ENCODE measurements around the gene PLXNA2.
A peak's percentile ranks its signal among the peaks of the same experiment; 100 is the strongest.

Gene PLXNA2

DNA sequence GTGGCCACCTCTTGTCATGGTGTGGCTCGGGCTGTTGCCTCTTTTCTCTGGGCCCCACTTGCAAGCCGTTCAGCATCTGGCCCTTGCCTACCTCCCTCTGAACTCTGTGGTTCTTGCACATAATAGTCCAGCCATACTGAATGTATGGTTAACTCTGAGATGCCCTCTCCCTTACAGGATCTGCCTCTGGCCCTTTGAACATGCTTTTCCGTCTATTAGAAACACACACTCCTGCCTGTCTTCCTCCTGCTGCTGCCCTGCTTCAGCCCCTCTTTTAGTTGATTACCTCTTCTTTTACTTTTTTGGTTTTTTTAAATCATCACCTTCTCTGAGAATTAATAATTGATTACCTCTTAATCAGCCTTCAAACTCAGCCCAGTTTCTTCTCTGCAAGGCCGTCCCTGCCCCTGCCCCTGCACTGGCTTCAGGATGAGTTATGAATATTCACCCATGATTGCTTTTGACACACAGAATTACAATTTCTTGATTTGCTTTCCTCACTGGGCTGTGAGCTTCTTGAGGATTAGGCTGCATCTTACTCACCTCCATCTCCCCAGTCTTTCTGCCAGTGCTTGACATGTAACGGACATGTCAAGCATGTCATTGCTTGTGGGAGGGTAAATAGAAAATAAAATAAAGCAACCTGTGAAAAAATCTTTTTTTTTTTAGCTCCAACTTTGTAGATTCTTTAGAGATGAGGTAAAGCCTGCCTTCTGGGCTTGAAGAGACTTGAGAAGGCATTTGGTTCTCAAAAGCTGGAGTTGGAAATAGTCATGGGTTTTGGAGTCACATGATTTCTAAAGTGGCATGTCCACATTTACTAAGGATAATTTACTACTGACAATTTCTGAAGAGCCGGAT lies 158.3 kb downstream of the PLXNA2 start:
- no peak for DNase-seq

DNA sequence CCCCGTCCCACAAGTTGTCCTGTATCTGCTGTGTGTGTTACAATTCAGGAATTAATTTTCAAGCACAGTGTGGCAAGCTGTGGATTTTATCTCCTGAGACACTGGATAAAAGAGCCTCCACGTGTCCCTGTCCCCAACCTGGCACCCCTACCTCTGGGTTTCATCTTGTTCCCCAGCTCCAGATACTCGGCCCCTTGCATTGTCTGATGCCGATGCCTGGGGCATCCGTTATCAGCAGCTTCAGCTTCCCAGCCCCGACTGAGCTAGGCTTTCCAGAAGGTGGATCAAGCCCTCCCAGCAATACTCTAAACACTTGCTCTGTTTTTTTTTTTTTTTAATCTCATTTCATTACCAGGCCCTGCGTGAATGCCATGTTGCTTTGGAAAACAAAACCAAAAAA lies 159.4 kb downstream of the PLXNA2 start:
- DNase-seq = no peak

DNA sequence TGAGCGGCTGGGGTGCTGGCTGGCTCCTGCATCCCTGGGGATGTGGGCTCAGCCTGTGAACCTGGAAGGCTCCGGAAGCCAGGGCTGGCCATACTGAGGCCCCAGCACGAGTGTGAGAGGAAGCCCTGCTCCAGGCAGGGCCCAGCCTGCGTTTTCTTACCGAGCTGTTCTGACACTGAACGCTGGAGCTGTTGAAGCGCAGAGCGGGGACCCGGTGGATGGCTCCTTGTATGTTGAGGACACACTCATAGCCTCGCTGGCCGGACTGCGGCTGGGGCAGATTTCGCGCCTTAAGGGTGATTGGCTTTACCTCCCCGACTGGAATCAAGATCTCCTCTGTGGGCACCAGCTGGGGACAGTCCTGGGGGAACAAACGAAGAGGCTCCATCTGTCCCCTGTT lies 160.0 kb downstream of the PLXNA2 start:
- no peak for DNase-seq

DNA sequence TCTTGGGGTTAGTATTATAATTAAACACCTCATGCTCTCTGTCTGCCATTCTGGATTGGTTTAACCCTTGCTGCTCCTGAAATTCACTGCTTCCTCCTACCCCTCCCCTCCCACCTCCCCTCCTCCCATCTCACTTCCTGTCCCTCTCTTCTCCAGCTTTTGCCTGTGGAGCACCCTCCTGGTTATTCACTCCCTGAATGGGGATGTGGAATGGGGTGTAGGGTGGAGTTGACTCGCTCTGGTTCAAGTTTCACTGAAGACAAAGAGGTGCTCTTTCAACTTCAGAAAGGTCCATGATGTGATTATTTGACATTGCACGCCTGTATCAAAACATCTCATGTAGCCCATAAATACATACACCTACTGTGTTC lies 160.5 kb downstream of the PLXNA2 start:
- no peak for DNase-seq

DNA sequence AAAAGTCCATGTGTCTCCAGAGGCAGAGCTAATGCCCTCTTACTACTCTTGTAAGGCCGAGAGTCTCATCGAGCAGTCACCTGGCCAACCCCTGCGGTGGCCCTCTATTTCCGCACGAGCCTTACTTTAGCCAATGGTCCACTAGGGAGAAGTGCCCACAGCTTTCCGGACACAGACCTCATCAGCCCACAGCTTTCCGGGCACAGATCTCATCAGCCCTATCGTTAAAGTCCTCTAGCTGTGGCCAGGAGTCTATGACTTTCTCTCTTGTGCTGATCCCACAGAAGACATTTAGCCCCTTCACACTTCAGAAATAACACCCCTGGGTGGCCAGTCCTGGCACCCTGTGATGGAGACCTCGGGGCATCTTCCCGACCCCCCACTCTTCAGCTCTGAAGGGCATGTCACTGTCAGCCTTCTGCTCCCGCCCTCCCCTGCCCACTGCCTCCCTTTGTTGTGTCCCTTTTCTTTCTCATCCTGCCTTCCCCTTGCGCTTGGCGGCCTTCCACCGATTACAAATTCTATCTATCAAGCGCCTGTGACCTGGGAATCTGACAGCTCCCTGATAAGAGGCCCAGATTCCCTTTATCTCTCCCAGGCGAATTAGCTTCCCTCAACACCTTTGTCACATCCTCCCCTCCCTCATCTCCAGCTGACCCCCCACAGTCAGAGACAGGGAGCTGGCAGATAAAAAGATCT lies 161.0 kb downstream of the PLXNA2 start:
- no peak for DNase-seq

DNA sequence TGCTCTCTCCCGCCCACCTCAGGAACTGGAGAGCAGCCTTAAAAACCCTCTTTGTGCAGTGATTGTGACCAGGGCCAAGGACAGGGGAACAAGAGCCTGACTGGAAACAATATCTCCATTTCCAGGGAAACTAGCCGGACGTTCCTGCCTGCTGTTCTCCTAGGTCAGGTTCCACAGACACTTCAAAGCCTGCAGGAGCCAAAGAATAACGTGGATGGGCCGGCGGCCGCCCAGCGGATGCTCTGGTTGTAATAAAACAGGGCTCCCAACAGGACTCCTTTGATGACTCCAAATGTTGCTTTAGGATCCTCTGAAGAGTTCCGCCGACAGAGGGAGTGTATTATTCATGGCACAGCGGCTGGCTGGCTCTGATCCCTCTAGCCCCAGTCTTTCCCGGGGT lies 162.2 kb downstream of the PLXNA2 start:
- no peak for DNase-seq

DNA sequence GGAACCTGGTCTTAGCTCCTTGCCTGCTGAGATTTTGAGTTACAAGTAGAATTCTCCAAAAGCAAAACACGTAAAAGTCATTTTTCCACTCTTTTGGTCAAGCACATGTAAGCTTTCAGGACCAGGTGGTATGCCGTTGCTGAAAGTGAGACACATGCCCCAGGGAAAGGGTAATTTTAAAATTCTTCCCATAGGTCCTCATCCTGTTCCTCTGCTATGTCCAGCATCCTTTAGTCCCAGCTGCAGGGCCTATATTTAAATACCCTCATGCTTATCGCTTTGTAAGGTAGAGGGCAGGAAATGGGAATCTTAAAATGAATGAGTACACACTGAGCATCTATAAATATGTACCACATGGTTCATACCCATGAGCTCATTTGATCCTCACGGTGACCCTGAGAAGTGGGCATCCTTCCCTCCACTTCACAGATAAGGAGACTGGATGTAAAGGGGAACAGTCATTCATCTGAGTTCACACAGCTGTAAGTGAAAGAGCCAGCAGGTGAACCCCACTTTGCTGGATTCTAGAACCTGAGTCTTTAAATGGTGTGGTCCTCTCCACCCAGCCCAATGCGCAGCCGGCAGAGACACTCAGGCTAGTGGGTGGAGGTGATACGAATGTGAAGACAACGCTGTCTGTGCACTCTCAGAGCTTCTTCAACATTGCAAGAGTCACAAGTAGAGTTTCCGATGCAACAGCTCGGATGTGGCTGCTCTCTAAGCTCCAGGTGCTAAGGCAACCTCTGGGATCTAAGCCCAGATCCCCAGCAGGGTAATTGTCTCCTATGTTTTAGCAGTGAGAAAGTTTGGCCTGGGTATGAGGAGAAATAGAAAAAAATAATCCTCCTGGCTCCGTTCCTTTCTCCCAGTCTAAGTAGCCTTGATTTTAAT lies 163.5 kb downstream of the PLXNA2 start:
- DNase-seq = no peak

DNA sequence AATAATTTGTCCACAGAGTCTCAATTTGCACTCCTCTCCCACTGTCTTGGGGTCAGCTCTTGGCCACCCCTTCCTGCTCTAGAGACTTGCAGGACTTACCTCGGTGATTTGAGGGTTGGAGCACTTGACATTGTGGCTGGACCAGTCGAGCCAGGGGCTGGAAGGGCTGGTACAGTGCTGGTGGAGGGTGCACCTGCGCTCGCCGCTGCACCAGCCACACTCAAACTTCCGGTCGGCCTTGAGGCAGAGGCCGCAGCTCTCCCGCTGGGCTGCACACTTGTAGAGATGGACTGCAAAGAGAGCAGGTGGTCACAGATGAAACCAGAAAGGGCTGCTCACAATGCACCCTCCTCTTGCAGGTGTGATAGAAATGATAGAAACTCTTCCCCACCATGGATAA lies 165.0 kb downstream of the PLXNA2 start:
- no peak for DNase-seq

DNA sequence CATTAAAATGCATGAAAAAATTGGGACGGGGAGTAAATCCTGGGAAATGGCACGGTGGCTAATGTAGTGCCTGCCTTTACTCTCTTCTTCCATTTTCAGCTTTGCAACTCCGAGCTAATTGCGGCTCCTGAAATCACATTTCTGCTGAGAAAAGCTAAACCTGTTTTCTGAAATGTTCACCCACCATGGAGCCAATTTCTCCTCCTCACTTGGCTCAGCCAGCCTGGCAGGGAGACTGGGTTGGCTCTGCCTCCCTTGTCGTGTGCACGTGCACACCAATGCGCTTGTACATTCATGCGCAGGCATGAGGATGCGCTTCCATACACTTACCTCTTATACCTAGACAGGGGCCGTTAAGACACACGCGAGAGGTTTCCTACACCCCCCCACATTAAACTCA lies 165.4 kb downstream of the PLXNA2 start:
- no peak for DNase-seq

DNA sequence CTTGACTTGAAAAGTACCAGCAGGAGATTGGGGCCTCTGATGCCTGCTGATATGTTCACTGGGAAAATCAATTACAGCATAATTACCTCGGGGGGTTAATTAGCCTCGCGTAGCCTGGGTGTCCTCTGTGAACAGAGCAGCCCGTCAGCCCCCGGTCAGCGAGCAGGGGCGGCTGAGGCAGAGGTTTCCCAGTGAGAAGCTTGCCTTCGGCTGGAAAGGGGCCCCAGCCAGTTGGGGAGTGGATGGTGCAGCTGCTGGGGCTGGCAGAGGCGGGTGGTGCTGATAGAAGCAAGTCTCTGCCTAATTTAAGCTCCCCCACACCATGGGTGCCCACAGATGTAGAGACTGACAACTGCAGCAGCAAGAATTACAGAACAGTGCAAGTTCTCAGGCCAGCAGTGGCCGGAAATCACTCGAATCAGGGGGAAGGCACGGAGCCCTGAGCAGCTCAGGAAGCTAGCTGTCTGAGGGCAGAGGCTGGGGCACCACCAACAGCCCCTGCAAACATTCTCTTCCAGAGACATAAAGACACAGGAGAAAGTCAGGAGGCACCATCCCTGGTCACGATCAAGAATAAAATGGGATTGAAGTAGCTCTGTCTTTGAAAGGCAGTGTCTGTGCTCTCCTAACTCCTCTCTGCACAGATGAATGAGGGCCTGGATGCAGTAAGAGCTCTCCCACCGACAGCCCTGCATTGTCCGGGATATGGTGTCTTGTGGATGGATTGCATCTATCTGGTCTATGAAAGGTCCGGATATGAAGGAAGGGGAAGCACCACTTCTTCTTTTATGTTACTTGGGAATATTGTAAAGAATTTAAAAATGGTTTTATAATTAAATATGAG lies 166.7 kb downstream of the PLXNA2 start:
- no peak for DNase-seq

DNA sequence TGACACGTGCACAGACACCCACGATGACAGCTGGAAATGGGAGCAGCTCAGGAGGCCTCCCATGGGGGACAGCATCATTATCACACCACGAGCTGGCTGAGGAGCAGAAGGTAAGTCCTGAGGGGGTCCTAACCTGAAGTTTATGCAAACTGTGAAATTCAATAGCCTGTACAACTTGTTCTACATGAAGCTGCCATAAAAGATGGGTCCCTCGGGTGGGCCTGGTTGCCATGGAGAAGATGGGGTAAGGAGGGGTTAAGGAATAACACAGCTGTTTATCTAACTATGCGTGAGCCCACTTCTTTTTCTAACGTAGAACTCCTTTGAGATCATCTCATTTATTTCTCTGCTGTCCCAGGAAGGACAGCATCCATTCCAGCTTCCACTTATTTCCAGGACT lies 169.8 kb downstream of the PLXNA2 start:
- peak; percentile 96 for DNase-seq

DNA sequence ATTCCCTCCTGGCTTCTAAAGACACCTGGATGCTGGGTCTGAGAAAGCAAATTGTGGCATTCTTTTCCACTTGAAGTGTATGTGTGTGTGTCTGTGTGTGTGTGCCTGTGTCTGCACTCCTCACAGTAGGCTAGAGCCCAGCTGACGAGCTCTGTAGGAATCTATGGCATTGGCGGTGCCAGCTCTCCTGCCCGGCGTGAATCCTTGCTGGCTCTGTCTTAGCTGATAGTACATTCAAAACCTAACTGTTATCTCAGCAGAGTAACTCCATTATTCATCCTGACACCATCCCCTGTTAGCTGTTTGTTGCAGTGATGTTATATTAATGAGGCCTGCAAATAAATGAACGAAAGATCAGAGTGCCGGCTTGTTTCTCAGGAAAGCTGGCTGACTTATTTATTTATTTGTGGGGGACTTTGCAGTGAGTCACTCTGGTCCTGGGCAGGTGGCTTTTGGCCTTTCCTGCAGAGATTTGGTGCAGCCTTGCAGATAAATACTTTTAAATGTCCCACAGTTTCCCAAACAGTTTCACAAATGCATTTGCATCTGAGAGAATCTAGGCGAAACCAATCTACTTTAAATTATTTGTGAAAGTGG lies 172.7 kb downstream of the PLXNA2 start:
- DNase-seq = no peak

DNA sequence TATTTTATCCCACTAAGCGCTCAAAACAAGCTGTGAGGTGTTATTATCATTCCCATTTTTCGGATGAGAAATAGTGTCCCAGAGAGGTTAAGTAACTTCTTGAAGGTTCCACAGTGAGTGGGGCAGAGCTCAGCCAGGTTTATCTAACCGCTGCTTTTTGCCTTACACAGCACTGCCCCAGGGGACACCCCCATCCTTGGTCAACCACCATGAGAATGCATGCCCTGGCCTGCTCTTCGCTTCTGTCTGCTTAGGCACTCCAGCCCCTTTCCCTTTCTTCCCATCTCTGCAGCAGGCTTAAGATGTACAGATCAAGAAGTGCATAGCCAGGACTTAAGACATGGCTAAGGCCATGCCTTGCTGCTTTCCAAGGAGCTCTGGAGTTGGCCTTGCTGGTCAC lies 174.3 kb downstream of the PLXNA2 start:
- peak; percentile 23 for DNase-seq

DNA sequence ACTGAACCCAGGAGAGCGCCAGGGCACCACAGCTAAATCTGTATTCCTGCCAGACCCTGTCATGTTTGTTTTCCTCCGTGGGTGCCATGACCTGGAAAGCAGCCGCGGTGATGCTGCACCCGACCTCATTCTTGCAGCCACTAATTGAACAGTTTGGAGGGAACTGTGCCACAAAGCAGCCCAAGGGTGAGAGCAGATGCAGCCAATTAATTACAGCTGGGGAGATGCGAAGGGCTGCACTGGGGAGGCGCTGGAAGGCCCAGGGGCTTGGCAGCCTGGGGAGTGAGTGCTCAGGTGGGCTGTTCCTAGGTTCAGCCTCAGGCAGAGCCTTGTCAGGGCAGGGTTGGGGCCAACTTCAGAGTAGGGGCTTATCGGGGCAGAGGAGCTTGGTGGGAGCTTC lies 174.9 kb downstream of the PLXNA2 start:
- DNase-seq = peak; percentile 91

DNA sequence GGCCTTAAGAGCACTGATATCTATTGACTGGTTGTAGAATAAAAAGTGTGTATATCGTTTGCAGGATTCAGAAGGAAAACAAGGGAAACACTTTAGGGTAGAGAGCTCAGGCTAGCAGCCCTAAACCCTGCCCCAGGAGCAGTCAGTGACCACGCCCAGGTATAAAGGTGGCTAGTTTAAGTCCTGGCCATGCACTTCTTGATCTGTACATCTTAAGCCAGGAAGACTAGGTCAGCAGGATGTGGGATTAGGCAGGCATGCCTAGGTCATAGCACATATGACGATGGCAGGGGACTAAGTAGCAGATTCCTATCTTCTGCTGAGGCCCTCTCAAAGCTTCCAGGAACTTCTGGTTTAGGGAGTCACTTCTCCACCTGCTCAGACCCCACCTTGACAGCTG lies 175.3 kb downstream of the PLXNA2 start:
- no peak for DNase-seq

DNA sequence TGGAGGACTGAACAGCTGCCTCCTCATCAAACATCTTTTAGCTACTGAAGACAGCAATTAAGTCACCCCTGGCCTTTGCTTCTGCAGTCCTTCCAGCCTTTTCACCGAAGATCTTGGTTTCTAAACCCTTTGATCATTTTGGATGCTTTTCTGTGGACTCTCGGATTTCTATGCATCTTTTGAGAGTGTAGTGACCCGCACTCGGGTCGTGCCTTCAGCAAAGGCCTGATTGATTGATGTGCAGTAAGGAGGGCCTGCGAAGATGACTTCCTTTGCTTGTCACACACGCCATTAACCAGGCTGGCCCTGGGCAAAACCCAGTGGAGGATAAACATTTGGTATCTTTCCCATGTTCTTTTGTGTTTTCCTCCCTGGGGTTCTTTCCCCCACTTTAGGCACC lies 175.8 kb downstream of the PLXNA2 start:
- no peak for DNase-seq

DNA sequence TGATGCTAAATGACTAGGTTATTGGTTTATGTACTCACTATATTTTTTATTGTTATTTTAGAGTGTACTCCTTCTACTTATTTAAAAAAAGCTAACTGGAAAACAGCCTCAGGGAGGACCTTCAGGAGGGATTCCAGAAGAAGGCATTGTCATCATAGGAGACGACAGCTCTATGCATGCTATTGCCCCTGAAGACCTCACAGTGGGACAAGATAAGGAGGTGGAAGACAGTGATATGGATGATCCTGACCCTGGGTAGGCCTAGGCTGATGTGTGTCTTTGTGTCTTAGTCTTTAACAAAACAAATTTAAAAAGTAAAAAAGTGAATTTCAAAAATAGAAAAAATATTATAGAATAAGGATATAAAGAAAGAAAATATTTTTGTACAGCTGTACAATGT lies 177.6 kb downstream of the PLXNA2 start:
- DNase-seq = no peak

DNA sequence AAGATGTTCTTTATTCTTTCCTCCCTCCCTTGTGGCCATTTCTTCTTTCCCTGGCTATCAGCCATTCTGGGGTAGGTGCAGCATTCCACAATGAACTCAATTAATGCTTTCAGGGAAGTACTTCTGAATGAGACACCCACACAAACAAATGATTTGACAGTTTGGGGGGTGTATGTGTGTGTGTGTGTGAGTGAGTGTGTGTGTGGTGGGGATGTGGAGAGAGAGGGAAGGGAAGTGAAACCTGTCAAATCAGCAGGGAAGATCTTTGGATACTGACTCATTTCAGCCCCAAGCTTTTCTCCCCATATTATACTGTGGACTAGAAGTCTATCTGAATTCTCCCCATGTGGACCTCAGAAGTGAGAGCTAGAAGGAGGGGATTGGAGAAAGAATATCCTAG lies 178.3 kb downstream of the PLXNA2 start:
- no peak for DNase-seq

DNA sequence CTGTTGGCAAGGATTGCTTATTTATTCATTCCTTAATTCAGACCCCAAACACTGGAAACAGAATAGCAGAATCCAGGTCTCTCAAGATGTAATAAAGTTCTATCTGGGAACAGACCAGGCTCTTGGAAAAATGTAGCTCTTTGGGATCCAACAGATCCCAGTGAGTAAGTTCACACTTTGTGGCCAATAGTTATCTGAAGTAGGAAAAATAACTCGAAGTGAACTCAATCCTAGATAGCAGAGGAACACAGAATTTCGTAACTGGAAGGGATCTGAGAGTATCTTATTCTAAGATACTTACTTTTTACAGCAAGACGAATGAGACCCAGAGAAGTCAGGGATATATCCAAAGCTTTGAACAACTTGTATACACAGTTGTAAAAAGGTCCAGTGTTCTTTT lies 182.6 kb downstream of the PLXNA2 start:
- DNase-seq = no peak

DNA sequence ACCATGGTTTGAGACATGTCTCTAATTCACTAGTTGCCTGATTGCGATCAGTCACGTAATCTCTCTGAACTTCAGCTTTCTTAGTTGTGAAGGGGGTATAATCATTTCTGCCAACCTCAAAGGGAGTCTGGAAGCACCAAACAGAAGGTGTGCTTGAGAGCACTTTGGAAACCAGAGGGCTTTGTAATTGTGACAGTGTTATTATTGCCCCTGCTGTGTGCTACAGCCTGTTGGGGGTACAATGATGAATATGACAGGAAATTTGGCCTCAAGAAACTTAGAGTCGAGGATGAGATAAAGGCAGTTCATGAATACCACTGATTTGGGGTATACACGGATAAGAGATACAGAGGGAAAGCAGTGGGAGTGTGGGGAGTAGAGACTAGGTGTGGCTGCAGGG lies 183.1 kb downstream of the PLXNA2 start:
- no peak for DNase-seq

DNA sequence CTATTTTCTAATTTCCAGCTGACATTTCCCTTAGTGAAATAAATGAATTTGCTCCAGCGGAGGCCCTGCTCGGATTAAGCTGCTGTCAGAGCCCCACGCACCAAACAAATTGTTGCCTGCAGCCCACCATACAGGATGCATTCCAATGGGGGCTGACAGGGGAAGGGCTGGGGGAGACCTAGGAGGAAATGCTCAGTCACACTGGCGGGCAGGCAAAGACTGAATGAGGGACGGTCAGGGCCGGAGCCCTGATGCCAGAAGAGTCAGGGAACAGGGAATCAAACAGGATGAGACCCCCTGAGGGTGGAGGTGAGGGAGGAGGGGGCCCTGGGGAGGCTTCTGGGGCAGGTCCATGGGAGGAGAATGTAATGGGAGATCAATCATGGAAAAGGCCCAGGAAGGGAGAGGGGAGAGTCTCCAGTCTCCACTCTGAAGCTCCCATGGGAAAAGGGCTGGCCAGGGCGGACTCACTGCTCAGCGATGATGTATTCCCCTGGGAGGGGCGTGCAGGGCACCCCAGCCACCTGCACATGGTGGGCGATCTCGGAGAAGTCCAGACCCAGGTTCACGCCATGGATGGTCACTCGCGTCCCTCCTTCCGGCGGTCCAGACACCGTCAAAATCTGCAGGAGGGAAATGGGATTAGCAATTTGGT lies 183.8 kb downstream of the PLXNA2 start:
- no peak for DNase-seq
